HEK293 (cell line): ENCODE data around the gene ANKRD50.
A peak's percentile ranks its signal among the peaks of the same experiment; 100 is the strongest.

Experiments used
- CTCF ChIA-PET: fragments of 350-600 bp; formaldehyde crosslinking; extraction: SDS; loops from one replicate; lab custom pipeline; 2021; ENCODE audit warnings: antibody characterized with exemption; lab: Yijun Ruan, JAX
- POLR2A ChIA-PET: fragments of 300-600 bp; formaldehyde crosslinking; extraction: SDS; loops from one replicate; lab custom pipeline; 2020; ENCODE audit warnings: antibody characterized with exemption, inconsistent platforms; lab: Yijun Ruan, JAX
- H3K27ac ChIP-seq: fragments of 200-500 bp; sonication (Bioruptor generic); 2 replicates; pipeline ENCODE4 v1.5.1; 2014; ENCODE audit warnings: low read depth, low read length, control low read depth, inconsistent platforms; ENCODE audit errors: extremely low read depth
- H3K36me3 ChIP-seq, 2 experiments: fragments of 200-500 bp in 1 of 2; sonication (Bioruptor generic) in 1 of 2; 1 replicate in 1 of 2; 2 replicates in 1 of 2; pipeline ENCODE4 v1.5.1; 2014 to 2017; ENCODE audit warnings: inconsistent platforms in 2 of 2, low read length in 2 of 2; ENCODE audit not compliant: control insufficient read depth in 2 of 2, insufficient read depth in 1 of 2
- H3K4me1 ChIP-seq: fragments of 200-500 bp; sonication (Bioruptor generic); 2 replicates; pipeline ENCODE4 v1.5.1; 2014; ENCODE audit warnings: mild to moderate bottlenecking, low read length, inconsistent platforms; ENCODE audit not compliant: control insufficient read depth, insufficient read depth
- H3K4me3 ChIP-seq: 2 replicates; pipeline ENCODE4 v1.5.1; 2011; ENCODE audit warnings: low read depth, mild to moderate bottlenecking, control low read depth, low read length, moderate library complexity
- H3K9me3 ChIP-seq: fragments of 200-500 bp; sonication (Bioruptor generic); 2 replicates; pipeline ENCODE4 v1.5.1; 2014; ENCODE audit warnings: low read depth, low read length, inconsistent platforms; ENCODE audit not compliant: control insufficient read depth, insufficient read depth
- ATF2 ChIP-seq: fragments of 450-650 bp; formaldehyde crosslinking; IDR thresholded peaks from 2 replicates; pipeline ENCODE4 v1.5.1; 2016; ENCODE audit warnings: missing biosample characterization, missing genetic modification characterization, low read depth
- GLI4 ChIP-seq: fragments of 450-650 bp; formaldehyde crosslinking; IDR thresholded peaks from 2 replicates; pipeline ENCODE4 v1.5.1; 2016; ENCODE audit warnings: missing biosample characterization, missing genetic modification characterization
- GLIS2 ChIP-seq: fragments of 450-650 bp; formaldehyde crosslinking; IDR thresholded peaks from 2 replicates; pipeline ENCODE4 v1.5.1; 2016; ENCODE audit warnings: missing biosample characterization, missing genetic modification characterization
- HIC1 ChIP-seq: fragments of 450-650 bp; formaldehyde crosslinking; IDR thresholded peaks from 2 replicates; pipeline ENCODE4 v1.5.1; 2016; ENCODE audit warnings: missing biosample characterization, missing genetic modification characterization
- KLF9 ChIP-seq: fragments of 450-650 bp; formaldehyde crosslinking; IDR thresholded peaks from 2 replicates; pipeline ENCODE4 v1.5.1; 2016; ENCODE audit warnings: missing biosample characterization, missing genetic modification characterization, low read depth
- SCRT1 ChIP-seq: fragments of 450-650 bp; formaldehyde crosslinking; IDR thresholded peaks from 2 replicates; pipeline ENCODE4 v1.5.1; 2016; ENCODE audit warnings: missing biosample characterization, missing genetic modification characterization, borderline replicate concordance
- SP3 ChIP-seq: fragments of 450-650 bp; formaldehyde crosslinking; IDR thresholded peaks from 2 replicates; pipeline ENCODE4 v1.5.1; 2016; ENCODE audit warnings: missing biosample characterization, missing genetic modification characterization
- WT1 ChIP-seq: fragments of 450-650 bp; formaldehyde crosslinking; IDR thresholded peaks from 2 replicates; pipeline ENCODE4 v1.5.1; 2016; ENCODE audit warnings: missing biosample characterization, missing genetic modification characterization
- ZBTB20 ChIP-seq: fragments of 450-650 bp; formaldehyde crosslinking; IDR thresholded peaks from 2 replicates; pipeline ENCODE4 v1.5.1; 2016; ENCODE audit warnings: missing biosample characterization, missing genetic modification characterization
- ZNF121 ChIP-seq: fragments of 450-650 bp; formaldehyde crosslinking; IDR thresholded peaks from 2 replicates; pipeline ENCODE4 v1.5.1; 2016; ENCODE audit warnings: missing biosample characterization, missing genetic modification characterization
- ZNF202 ChIP-seq: fragments of 450-650 bp; formaldehyde crosslinking; IDR thresholded peaks from 2 replicates; pipeline ENCODE4 v1.5.1; 2016; ENCODE audit warnings: missing biosample characterization, missing genetic modification characterization, borderline replicate concordance
- ZNF311 ChIP-seq: fragments of 450-650 bp; formaldehyde crosslinking; IDR thresholded peaks from 2 replicates; pipeline ENCODE4 v1.5.1; 2017; ENCODE audit warnings: missing biosample characterization, missing genetic modification characterization, borderline replicate concordance
- ZNF324 ChIP-seq: fragments of 450-650 bp; formaldehyde crosslinking; IDR thresholded peaks from 2 replicates; pipeline ENCODE4 v1.5.1; 2016; ENCODE audit warnings: missing biosample characterization, missing genetic modification characterization
- ZNF391 ChIP-seq: fragments of 450-650 bp; formaldehyde crosslinking; IDR thresholded peaks from 2 replicates; pipeline ENCODE4 v1.5.1; 2016; ENCODE audit warnings: low read depth, missing biosample characterization, missing genetic modification characterization, borderline replicate concordance
- ZNF473 ChIP-seq: fragments of 450-650 bp; formaldehyde crosslinking; IDR thresholded peaks from 2 replicates; pipeline ENCODE4 v1.5.1; 2017; ENCODE audit warnings: missing biosample characterization, missing genetic modification characterization
- ZNF48 ChIP-seq: fragments of 450-650 bp; formaldehyde crosslinking; IDR thresholded peaks from 2 replicates; pipeline ENCODE4 v1.5.1; 2016; ENCODE audit warnings: missing biosample characterization, missing genetic modification characterization
- ZNF501 ChIP-seq: fragments of 450-650 bp; formaldehyde crosslinking; IDR thresholded peaks from 2 replicates; pipeline ENCODE4 v1.5.1; 2016; ENCODE audit warnings: missing biosample characterization, missing genetic modification characterization
- ZNF513 ChIP-seq: fragments of 450-650 bp; IDR thresholded peaks from 2 replicates; pipeline ENCODE4 v1.5.1; 2018; ENCODE audit warnings: missing biosample characterization, missing genetic modification characterization
- ZNF529 ChIP-seq: fragments of 450-650 bp; formaldehyde crosslinking; IDR thresholded peaks from 2 replicates; pipeline ENCODE4 v1.5.1; 2017; ENCODE audit warnings: missing genetic modification characterization, missing biosample characterization; ENCODE audit not compliant: insufficient replicate concordance
- ZNF600 ChIP-seq: fragments of 450-650 bp; formaldehyde crosslinking; IDR thresholded peaks from 2 replicates; pipeline ENCODE4 v1.5.1; 2016; ENCODE audit warnings: missing biosample characterization, missing genetic modification characterization
- ZNF658 ChIP-seq: fragments of 450-650 bp; formaldehyde crosslinking; IDR thresholded peaks from 2 replicates; pipeline ENCODE4; 2016; ENCODE audit warnings: missing biosample characterization, missing genetic modification characterization
- ZNF670 ChIP-seq: fragments of 450-650 bp; formaldehyde crosslinking; IDR thresholded peaks from 2 replicates; pipeline ENCODE4 v1.5.1; 2016; ENCODE audit warnings: missing biosample characterization, missing genetic modification characterization, low read depth
- ZNF768 ChIP-seq: fragments of 450-650 bp; formaldehyde crosslinking; IDR thresholded peaks from 2 replicates; pipeline ENCODE4 v1.5.1; 2018; ENCODE audit warnings: missing biosample characterization, mild to moderate bottlenecking, missing genetic modification characterization
- ZNF776 ChIP-seq: fragments of 450-650 bp; formaldehyde crosslinking; IDR thresholded peaks from 2 replicates; pipeline ENCODE4 v1.5.0; 2017; ENCODE audit warnings: missing biosample characterization, missing genetic modification characterization, borderline replicate concordance
- ZNF785 ChIP-seq: fragments of 450-650 bp; formaldehyde crosslinking; IDR thresholded peaks from 2 replicates; pipeline ENCODE4 v1.5.1; 2016; ENCODE audit warnings: missing biosample characterization, missing genetic modification characterization
- ZSCAN23 ChIP-seq: fragments of 450-650 bp; formaldehyde crosslinking; IDR thresholded peaks from 2 replicates; pipeline ENCODE4 v1.5.1; 2016; ENCODE audit warnings: missing biosample characterization, missing genetic modification characterization
- TF ChIP-seq, protein P1 (sequence below): fragments of 450-650 bp; formaldehyde crosslinking; IDR thresholded peaks from 2 replicates; pipeline ENCODE4 v1.5.1; 2017; ENCODE audit warnings: missing biosample characterization, missing genetic modification characterization
- TF ChIP-seq, protein P2 (sequence below): fragments of 450-650 bp; formaldehyde crosslinking; IDR thresholded peaks from 2 replicates; pipeline ENCODE4 v1.5.1; 2016; ENCODE audit warnings: missing biosample characterization, missing genetic modification characterization
- TF ChIP-seq, protein P3 (sequence below): fragments of 450-650 bp; formaldehyde crosslinking; IDR thresholded peaks from 2 replicates; pipeline ENCODE4 v1.5.1; 2016; ENCODE audit warnings: missing biosample characterization, missing genetic modification characterization

ANKRD50 gene

DNA sequence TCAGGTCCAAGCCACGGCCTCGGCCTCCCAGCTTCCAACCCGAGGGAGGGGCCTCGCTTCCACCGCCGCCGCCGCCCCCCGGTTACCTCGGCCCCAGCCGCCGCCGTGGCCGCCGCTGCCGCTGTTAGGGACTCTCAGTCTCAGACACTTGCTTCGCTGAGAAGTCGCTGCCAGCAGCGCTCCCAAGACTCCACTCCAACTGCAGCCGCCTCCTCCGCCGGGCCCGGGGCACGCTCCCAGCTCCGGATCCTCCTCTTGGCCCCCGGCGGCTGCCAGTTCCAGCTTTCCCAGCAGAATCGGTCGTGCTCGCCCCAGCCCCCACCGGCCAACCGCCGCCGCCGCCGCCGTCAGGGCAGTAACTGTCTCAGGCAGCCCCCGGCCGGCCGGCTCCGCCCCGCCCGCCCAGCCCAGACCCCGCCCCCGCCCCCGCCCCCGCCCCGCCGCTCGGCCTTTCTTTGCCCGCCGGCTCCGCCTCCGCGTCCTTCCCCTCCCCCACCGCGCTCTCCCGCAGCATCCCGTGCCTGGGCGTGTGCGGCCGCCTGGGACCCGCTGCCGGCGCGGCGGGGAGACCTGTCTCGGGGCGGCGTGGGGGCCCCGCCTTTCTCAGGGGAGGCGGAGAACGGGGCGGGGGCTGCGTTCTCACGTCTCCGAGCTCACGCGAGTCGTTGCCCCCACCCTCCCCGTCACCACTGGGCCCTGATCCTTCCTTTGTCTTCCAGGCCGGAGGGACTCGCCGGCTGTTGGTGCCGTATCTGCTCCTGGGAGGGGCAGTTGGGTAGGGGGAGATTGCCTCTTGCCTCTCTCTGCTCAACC is at the start of gene ANKRD50:
ANKRD50 (minus strand) TSS at position 361 of the 813 bp plus-strand sequence. CDS start 2,221 bp downstream, outside the sequence.
- H3K4me3 ChIP-seq, result peak within 1 kb of the TSS; percentile 82
- no peaks in the 10 kb centered on the region for H3K9me3 ChIP-seq
- H3K36me3 ChIP-seq, result peaks cover 0 to 8% of the 10 kb centered on the region in 2 experiments; a peak in 1 of 3 replicates
- POLR2A ChIA-PET, result interaction anchor here (0.6 kb wide), 1 partner anchor 22 kb away, joined by 4 read pairs; no protein-coding TSS in a partner anchor
- CTCF ChIA-PET, result no interaction called here
- H3K4me1 ChIP-seq, result no peaks in the 10 kb centered on the region; the same call in 1 of the 2 replicates
- peak within 1 kb of the TSS; percentile 94 for H3K27ac ChIP-seq
- TF ChIP-seq SP3 (peak; percentile 80), ZNF202 (tag by site-specific recombination) (no peak), SCRT1 (tag by site-specific recombination) (no peak), ZNF311 (tag by site-specific recombination) (no peak), ZNF776 (tag by site-specific recombination) (no peak), GLIS2 (tag by site-specific recombination) (peak; percentile 54; the same call in 1 of the 2 replicates), ZNF785 (tag by site-specific recombination) (no peak), HIC1 (tag by site-specific recombination) (peak; percentile 23; the same call in 1 of the 2 replicates), ZNF48 (tag by site-specific recombination) (no peak), ATF2 (tag by site-specific recombination) (no peak), ZNF670 (no peak), ZNF501 (no peak; the same call in 1 of the 2 replicates), ZNF513 (tag by site-specific recombination) (no peak), ZNF324 (tag by site-specific recombination) (0 out of 2 replicates have a peak, but pooled peaks have one; percentile 23), ZNF658 (tag by site-specific recombination) (no peak), ZBTB20 (0 out of 2 replicates have a peak, but pooled peaks have one; percentile 1), ZNF473 (no peak), KLF9 (tag by site-specific recombination) (peak; percentile 48; the same call in 1 of the 2 replicates), ZNF121 (tag by site-specific recombination) (no peak), ZNF529 (tag by site-specific recombination) (no peak), GLI4 (tag by site-specific recombination) (no peak), ZNF768 (no peak), ZNF391 (tag by site-specific recombination) (no peak), ZNF600 (tag by site-specific recombination) (peak; percentile 69), WT1 (tag by site-specific recombination) (no peak), ZSCAN23 (no peak)
- TF ChIP-seq, protein P1, sequence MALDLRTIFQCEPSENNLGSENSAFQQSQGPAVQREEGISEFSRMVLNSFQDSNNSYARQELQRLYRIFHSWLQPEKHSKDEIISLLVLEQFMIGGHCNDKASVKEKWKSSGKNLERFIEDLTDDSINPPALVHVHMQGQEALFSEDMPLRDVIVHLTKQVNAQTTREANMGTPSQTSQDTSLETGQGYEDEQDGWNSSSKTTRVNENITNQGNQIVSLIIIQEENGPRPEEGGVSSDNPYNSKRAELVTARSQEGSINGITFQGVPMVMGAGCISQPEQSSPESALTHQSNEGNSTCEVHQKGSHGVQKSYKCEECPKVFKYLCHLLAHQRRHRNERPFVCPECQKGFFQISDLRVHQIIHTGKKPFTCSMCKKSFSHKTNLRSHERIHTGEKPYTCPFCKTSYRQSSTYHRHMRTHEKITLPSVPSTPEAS, result no peak
- TF ChIP-seq, protein P2, sequence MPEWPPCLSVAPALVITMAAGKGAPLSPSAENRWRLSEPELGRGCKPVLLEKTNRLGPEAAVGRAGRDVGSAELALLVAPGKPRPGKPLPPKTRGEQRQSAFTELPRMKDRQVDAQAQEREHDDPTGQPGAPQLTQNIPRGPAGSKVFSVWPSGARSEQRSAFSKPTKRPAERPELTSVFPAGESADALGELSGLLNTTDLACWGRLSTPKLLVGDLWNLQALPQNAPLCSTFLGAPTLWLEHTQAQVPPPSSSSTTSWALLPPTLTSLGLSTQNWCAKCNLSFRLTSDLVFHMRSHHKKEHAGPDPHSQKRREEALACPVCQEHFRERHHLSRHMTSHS (tag by site-specific recombination), result no peak
- TF ChIP-seq, protein P3, sequence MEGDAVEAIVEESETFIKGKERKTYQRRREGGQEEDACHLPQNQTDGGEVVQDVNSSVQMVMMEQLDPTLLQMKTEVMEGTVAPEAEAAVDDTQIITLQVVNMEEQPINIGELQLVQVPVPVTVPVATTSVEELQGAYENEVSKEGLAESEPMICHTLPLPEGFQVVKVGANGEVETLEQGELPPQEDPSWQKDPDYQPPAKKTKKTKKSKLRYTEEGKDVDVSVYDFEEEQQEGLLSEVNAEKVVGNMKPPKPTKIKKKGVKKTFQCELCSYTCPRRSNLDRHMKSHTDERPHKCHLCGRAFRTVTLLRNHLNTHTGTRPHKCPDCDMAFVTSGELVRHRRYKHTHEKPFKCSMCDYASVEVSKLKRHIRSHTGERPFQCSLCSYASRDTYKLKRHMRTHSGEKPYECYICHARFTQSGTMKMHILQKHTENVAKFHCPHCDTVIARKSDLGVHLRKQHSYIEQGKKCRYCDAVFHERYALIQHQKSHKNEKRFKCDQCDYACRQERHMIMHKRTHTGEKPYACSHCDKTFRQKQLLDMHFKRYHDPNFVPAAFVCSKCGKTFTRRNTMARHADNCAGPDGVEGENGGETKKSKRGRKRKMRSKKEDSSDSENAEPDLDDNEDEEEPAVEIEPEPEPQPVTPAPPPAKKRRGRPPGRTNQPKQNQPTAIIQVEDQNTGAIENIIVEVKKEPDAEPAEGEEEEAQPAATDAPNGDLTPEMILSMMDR (tag by site-specific recombination), result no peak
